Stimulated activated naive B cell treated with anti-CD40 and anti-IgM and Interleukin-4, amounts not matched to agents 10 μg/mL and 1 μg/mL and 100 μg/mL, for 72 hours (primary cell): ENCODE measurements around the gene PSMC5.
A peak's percentile ranks its signal among the peaks of the same experiment; 100 is the strongest.

Experiments
- ATAC-seq, 2 donors: fragments of 150-1000 bp; cut with Tn5 transposase; replicated peaks; 2 replicates each; pipeline ENCODE4 v1.10.0; 2021; ENCODE audit warnings: moderate library complexity in 1 of 2
- DNase-seq: peaks from one replicate; pipeline ENCODE4 v3.0.0; 2021
- H3K27ac Mint-ChIP-seq: one replicate; pipeline ENCODE4 v1.8.0; 2022; ENCODE audit warnings: mild to moderate bottlenecking, mixed read lengths
- H3K27me3 Mint-ChIP-seq, 2 donors: one replicate each; pipeline ENCODE4 v1.8.0; 2022; ENCODE audit warnings: mixed read lengths in 2 of 2
- H3K36me3 Mint-ChIP-seq, 2 donors: one replicate each; pipeline ENCODE4 v1.8.0; 2022; ENCODE audit warnings: mixed read lengths in 2 of 2, mild to moderate bottlenecking in 1 of 2
- H3K4me1 Mint-ChIP-seq, 2 donors: one replicate each; pipeline ENCODE4 v1.8.0; 2022; ENCODE audit warnings: mixed read lengths in 2 of 2, mild to moderate bottlenecking in 1 of 2
- H3K4me3 Mint-ChIP-seq, 2 donors: one replicate each; pipeline ENCODE4 v1.8.0; 2022; ENCODE audit warnings: mild to moderate bottlenecking in 2 of 2, mixed read lengths in 2 of 2, moderate library complexity in 1 of 2
- H3K9me3 Mint-ChIP-seq, 2 donors: one replicate each; pipeline ENCODE4 v1.8.0; 2022; ENCODE audit warnings: mixed read lengths in 2 of 2, mild to moderate bottlenecking in 1 of 2

PSMC5 gene

GRCh38 chr17:63809970-63810369 is 17.3 kb upstream of the PSMC5 start:
- no peak for DNase-seq
- peaks cover 41 to 56% of the 10 kb centered on the region in 2 donors for H3K36me3 Mint-ChIP-seq
- peak overlapping the region; percentile 87 for H3K27ac Mint-ChIP-seq
- H3K9me3 Mint-ChIP-seq: no peaks in the 10 kb centered on the region
- H3K27me3 Mint-ChIP-seq: no peaks in the 10 kb centered on the region
- ATAC-seq: peak in 1 of 2 donors; percentile 53
- no peak overlapping the region for H3K4me3 Mint-ChIP-seq
- H3K4me1 Mint-ChIP-seq: peaks cover 10 to 20% of the 10 kb centered on the region in 2 donors

GRCh38 chr17:63816123-63816522 is 11.1 kb upstream of the PSMC5 start:
- Mint-ChIP-seq H3K36me3 (peaks cover 53 to 64% of the 10 kb centered on the region in 2 donors), H3K9me3 (no peaks in the 10 kb centered on the region), H3K4me1 (peaks cover 7 to 24% of the 10 kb centered on the region in 2 donors), H3K27ac (peak overlapping the region; percentile 37), H3K4me3 (no peak overlapping the region), H3K27me3 (no peaks in the 10 kb centered on the region)
- no peak for DNase-seq
- no peak for ATAC-seq

- no peak for ATAC-seq
- peaks cover 10 to 29% of the 10 kb centered on the region in 2 donors for H3K4me1 Mint-ChIP-seq
- H3K27ac Mint-ChIP-seq: no peak overlapping the region
- no peaks in the 10 kb centered on the region for H3K9me3 Mint-ChIP-seq
- H3K36me3 Mint-ChIP-seq: peaks cover 52 to 64% of the 10 kb centered on the region in 2 donors
- H3K4me3 Mint-ChIP-seq: no peak overlapping the region
- H3K27me3 Mint-ChIP-seq: no peaks in the 10 kb centered on the region
- DNase-seq: no peak
These were observed 10.6 kb upstream of the PSMC5 start for GRCh38 chr17:63816669-63817068.

- H3K9me3 Mint-ChIP-seq: no peaks in the 10 kb centered on the region
- H3K4me3 Mint-ChIP-seq: peak overlapping the region in 1 of 2 donors; percentile 2
- peaks cover 19 to 41% of the 10 kb centered on the region in 2 donors for H3K4me1 Mint-ChIP-seq
- H3K27ac Mint-ChIP-seq: no peak overlapping the region
- H3K27me3 Mint-ChIP-seq: no peaks in the 10 kb centered on the region
- DNase-seq (no peak), ATAC-seq (no peak)
- H3K36me3 Mint-ChIP-seq: peaks cover 50 to 72% of the 10 kb centered on the region in 2 donors
These were observed 9.4 kb upstream of the PSMC5 start for GRCh38 chr17:63817736-63818385.

GRCh38 chr17:63819131-63819530 is 8.1 kb upstream of the PSMC5 start:
- DNase-seq: no peak
- H3K4me3 Mint-ChIP-seq: no peak overlapping the region
- no peak for ATAC-seq
- H3K9me3 Mint-ChIP-seq: no peaks in the 10 kb centered on the region
- no peaks in the 10 kb centered on the region for H3K27me3 Mint-ChIP-seq
- H3K4me1 Mint-ChIP-seq: peaks cover 27 to 54% of the 10 kb centered on the region in 2 donors
- peak overlapping the region; percentile 69 for H3K27ac Mint-ChIP-seq
- peaks cover 53 to 76% of the 10 kb centered on the region in 2 donors for H3K36me3 Mint-ChIP-seq

GRCh38 chr17:63819585-63820537 is 7.4 kb upstream of the PSMC5 start:
- DNase-seq: no peak
- Mint-ChIP-seq H3K27me3 (no peaks in the 10 kb centered on the region), H3K4me3 (peak overlapping the region in 1 of 2 donors; percentile 29), H3K27ac (peak overlapping the region; percentile 87), H3K36me3 (peaks cover 60 to 79% of the 10 kb centered on the region in 2 donors), H3K4me1 (peaks cover 33 to 61% of the 10 kb centered on the region in 2 donors), H3K9me3 (no peaks in the 10 kb centered on the region)
- no peak for ATAC-seq

- no peak for ATAC-seq
- peaks cover 39 to 73% of the 10 kb centered on the region in 2 donors for H3K4me1 Mint-ChIP-seq
These were observed 6.2 kb upstream of the PSMC5 start for GRCh38 chr17:63820963-63821561.

GRCh38 chr17:63821804-63822203 is 5.4 kb upstream of the PSMC5 start:
- H3K27ac Mint-ChIP-seq: peak overlapping the region; percentile 89
- peaks cover 44 to 80% of the 10 kb centered on the region in 2 donors for H3K4me1 Mint-ChIP-seq
- peak; percentile 33 to 43 for ATAC-seq
- H3K9me3 Mint-ChIP-seq: no peaks in the 10 kb centered on the region
- peak overlapping the region; percentile 23 to 29 for H3K4me3 Mint-ChIP-seq
- no peaks in the 10 kb centered on the region for H3K27me3 Mint-ChIP-seq
- H3K36me3 Mint-ChIP-seq: peaks cover 56 to 90% of the 10 kb centered on the region in 2 donors
- DNase-seq: no peak

More at GRCh38 chr17:63820963-63821561, 6.2 kb upstream of the PSMC5 start:
- Mint-ChIP-seq H3K36me3 (peaks cover 57 to 84% of the 10 kb centered on the region in 2 donors), H3K4me3 (peak overlapping the region in 1 of 2 donors; percentile 28), H3K9me3 (no peaks in the 10 kb centered on the region), H3K27me3 (no peaks in the 10 kb centered on the region), H3K27ac (peak overlapping the region; percentile 87)
- no peak for DNase-seq

- ATAC-seq: no peak
- Mint-ChIP-seq H3K9me3 (no peaks in the 10 kb centered on the region), H3K27ac (peak overlapping the region; percentile 89), H3K4me1 (peaks cover 44 to 80% of the 10 kb centered on the region in 2 donors), H3K36me3 (peaks cover 56 to 94% of the 10 kb centered on the region in 2 donors), H3K4me3 (peak overlapping the region in 1 of 2 donors; percentile 6), H3K27me3 (no peaks in the 10 kb centered on the region)
- no peak for DNase-seq
These were observed 4.7 kb upstream of the PSMC5 start for GRCh38 chr17:63822537-63822936.

- Mint-ChIP-seq H3K9me3 (no peaks in the 10 kb centered on the region), H3K4me1 (peaks cover 47 to 82% of the 10 kb centered on the region in 2 donors), H3K27ac (peak overlapping the region; percentile 79), H3K4me3 (no peak overlapping the region), H3K36me3 (peaks cover 50 to 87% of the 10 kb centered on the region in 2 donors), H3K27me3 (no peaks in the 10 kb centered on the region)
- DNase-seq (no peak), ATAC-seq (no peak)
These were observed 3.4 kb upstream of the PSMC5 start for GRCh38 chr17:63823659-63824331.

GRCh38 chr17:63824362-63824761 is 2.9 kb upstream of the PSMC5 start:
- Mint-ChIP-seq H3K36me3 (peaks cover 47 to 81% of the 10 kb centered on the region in 2 donors), H3K27ac (peak overlapping the region; percentile 79), H3K4me3 (peak overlapping the region in 1 of 2 donors; percentile 19)

GRCh38 chr17:63826468-63827001 is 696 bp upstream of the PSMC5 start:
- peaks cover 51 to 80% of the 10 kb centered on the region in 2 donors for H3K36me3 Mint-ChIP-seq
- peaks cover 52 to 85% of the 10 kb centered on the region in 2 donors for H3K4me1 Mint-ChIP-seq
- DNase-seq (no peak), ATAC-seq (peak; percentile 5 to 8)
- no peaks in the 10 kb centered on the region for H3K27me3 Mint-ChIP-seq
- peak overlapping the region; percentile 100 for H3K27ac Mint-ChIP-seq
- peak overlapping the region; percentile 98 to 99 for H3K4me3 Mint-ChIP-seq
- no peaks in the 10 kb centered on the region for H3K9me3 Mint-ChIP-seq

More at GRCh38 chr17:63824362-63824761, 2.9 kb upstream of the PSMC5 start:
- no peaks in the 10 kb centered on the region for H3K9me3 Mint-ChIP-seq
- no peak for DNase-seq
- ATAC-seq: no peak
- H3K4me1 Mint-ChIP-seq: peaks cover 47 to 82% of the 10 kb centered on the region in 2 donors
- H3K27me3 Mint-ChIP-seq: no peaks in the 10 kb centered on the region

- Mint-ChIP-seq H3K4me1 (peaks cover 45 to 72% of the 10 kb centered on the region in 2 donors), H3K27ac (peak overlapping the region; percentile 100), H3K36me3 (peaks cover 49 to 76% of the 10 kb centered on the region in 2 donors), H3K4me3 (peak overlapping the region; percentile 98 to 99), H3K9me3 (no peaks in the 10 kb centered on the region), H3K27me3 (no peaks in the 10 kb centered on the region)
- ATAC-seq (no peak), DNase-seq (no peak)
These were observed 580 bp downstream of the PSMC5 start for GRCh38 chr17:63827801-63828221.
